HG03097 (cell line): Measurements from ENCODE around the gene LIME1.

Experiments used
- ATAC-seq: cut with Tn5 transposase; IDR thresholded peaks from one replicate; pipeline ENCODE4 v1.9.1; 2021; ENCODE audit not compliant: unreplicated experiment, low FRiP score

The LIME1 gene

GRCh38 chr20:63737945-63738686, 1.7 kb downstream of the LIME1 start:
- no peak for ATAC-seq

GRCh38 chr20:63738687-63739129, 2.2 kb downstream of the LIME1 start:
- ATAC-seq, result no peak

GRCh38 chr20:63739130-63740069, 2.9 kb downstream of the LIME1 start, which contains the start of gene SLC2A4RG:
Gene SLC2A4RG, plus strand, starts transcription at chr20:63739776. Its CDS starts 137 bp downstream, at chr20:63739913.
- ATAC-seq, result peak; percentile 34

GRCh38 chr20:63740070-63740626, 3.7 kb downstream of the LIME1 start:
- ATAC-seq, result no peak

GRCh38 chr20:63740627-63741353, 4.3 kb downstream of the LIME1 start:
- no peak for ATAC-seq

GRCh38 chr20:63741354-63741675, 4.9 kb downstream of the LIME1 start:
- no peak for ATAC-seq

GRCh38 chr20:63741676-63742380, 5.4 kb downstream of the LIME1 start:
- no peak for ATAC-seq

- no peak for ATAC-seq
Measured at GRCh38 chr20:63742381-63743024, 6.0 kb downstream of the LIME1 start.

- ATAC-seq, result no peak
Measured at GRCh38 chr20:63743210-63743970, 6.9 kb downstream of the LIME1 start.

GRCh38 chr20:63744158-63744557, 7.7 kb downstream of the LIME1 start:
- no peak for ATAC-seq

- ATAC-seq, result no peak
Measured at GRCh38 chr20:63744574-63745423, 8.3 kb downstream of the LIME1 start.

- no peak for ATAC-seq
Measured at GRCh38 chr20:63745424-63745805, 9.0 kb downstream of the LIME1 start.

GRCh38 chr20:63745961-63746731, 9.7 kb downstream of the LIME1 start:
- no peak for ATAC-seq

- no peak for ATAC-seq
Measured at GRCh38 chr20:63746751-63747315, 10.4 kb downstream of the LIME1 start.

GRCh38 chr20:63747622-63748069, 11.2 kb downstream of the LIME1 start:
- ATAC-seq, result no peak

GRCh38 chr20:63748070-63748933, 11.8 kb downstream of the LIME1 start:
- no peak for ATAC-seq
